Measurements from ENCODE around the gene NDUFB8.

NDUFB8 gene

GRCh38 chr10:100506596-100507356 lies 22.9 kb downstream of the NDUFB8 start:
- peak; percentile 85 for DNase-seq

GRCh38 chr10:100505164-100505563 lies 24.5 kb downstream of the NDUFB8 start:
- DNase-seq, result no peak

DNA sequence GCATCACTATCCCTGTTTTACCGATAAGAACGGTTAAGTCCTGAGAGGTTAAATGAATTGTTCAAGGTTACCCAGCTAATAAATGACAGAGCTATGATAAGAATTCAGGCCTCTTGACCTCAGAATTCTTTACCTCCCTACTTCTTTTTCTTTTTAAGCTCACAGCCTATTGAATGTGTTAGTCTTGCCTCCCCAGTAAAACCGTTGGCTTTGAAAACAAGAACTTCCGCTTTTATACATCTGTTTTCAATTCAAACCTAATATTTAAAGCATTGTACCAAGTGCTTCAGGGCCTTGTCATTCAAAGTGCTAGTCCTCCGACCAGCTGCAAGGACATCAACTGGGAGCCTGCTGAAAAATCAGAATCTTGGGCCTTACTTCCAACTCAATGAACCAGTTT lies 25.6 kb downstream of the NDUFB8 start:
- DNase-seq, result no peak

DNA sequence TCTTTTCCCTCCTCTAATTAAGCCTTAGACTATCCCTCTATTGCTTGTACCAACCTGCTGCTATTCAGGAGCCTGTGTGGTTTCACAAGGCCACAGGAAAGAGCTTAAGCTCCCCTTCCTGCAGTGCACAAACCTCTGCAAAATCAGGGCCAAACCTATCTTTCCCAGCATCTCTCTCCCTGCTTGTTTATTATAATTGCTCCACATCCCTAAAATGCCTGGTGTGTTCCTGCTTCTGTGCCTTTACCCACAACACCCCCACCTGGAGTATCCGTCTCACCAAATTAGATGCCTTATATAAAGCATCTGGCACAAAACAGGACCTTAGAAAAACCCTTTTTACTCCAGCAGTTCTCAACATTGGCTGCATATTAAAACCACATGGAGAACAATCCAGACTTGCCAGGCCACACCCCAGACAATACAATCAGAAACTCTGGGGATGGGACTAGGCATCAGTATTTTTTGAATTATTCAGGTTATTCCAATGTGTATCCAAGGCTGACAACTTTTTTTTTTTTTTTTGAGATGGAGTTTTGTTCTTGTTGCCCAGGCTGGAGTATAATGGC lies 26.7 kb downstream of the NDUFB8 start:
- DNase-seq, result no peak

GRCh38 chr10:100501423-100501822 lies 28.2 kb downstream of the NDUFB8 start:
- DNase-seq, result no peak

DNA sequence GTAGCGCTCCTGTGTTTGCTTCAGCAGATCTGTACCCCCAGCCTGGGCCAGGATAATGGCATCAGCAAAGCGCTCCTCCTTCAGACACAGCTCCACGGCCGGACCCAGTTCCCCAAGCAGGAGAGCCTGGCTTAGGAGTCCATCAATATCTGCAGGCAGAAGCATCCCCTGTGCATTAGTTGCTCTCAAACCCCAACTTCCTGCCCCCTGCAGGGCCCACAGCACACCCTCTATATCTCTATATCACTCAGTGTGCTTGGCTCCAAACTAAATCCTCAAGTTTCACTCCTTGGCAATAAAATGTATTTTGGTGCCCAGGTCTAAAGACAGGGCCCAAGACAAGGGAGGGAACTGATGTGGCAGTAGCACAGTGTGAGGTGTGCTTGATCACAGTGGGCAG lies 31.6 kb downstream of the NDUFB8 start:
- no peak for DNase-seq

DNA sequence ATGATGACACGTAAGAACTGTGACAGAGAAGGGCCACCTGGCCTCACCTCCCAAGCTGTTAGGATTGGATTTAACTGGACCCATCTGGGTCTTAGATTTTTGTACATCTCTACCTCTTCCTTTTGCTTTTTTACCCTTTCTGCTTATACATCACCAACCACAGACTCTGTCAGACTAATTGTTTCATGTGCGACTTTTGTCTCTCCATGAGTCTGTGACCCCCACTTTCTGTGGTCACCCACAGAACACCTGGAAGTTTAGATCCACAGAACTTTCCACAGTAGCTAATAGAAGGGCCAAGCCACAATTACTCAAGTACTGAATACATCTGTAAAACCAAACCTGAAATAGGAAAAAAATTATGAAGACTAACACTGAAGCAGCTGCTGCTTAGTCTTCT lies 33.1 kb downstream of the NDUFB8 start:
- DNase-seq, result no peak

DNA sequence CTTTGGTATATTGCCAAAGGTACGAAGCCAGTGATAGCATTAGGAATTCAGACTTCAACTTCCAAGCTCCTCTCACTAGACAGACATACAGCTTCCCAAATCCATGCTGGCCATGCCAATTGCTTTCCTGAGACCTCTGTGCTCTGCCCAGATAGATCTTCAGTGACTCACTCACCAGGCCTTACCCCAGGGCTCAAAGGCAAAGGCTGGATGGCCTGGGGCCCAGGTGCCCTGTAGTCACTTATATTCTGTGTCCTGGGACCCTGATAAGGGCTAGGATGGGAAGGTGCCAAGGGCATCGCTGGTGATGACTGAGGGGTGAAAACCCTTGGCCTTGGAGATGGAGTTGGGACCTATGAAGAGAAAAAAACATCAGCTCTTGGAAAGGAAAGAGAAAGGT lies 39.1 kb downstream of the NDUFB8 start:
- DNase-seq, result no peak

- DNase-seq, result no peak
These were observed 40.3 kb downstream of the NDUFB8 start for GRCh38 chr10:100489396-100489795.

DNA sequence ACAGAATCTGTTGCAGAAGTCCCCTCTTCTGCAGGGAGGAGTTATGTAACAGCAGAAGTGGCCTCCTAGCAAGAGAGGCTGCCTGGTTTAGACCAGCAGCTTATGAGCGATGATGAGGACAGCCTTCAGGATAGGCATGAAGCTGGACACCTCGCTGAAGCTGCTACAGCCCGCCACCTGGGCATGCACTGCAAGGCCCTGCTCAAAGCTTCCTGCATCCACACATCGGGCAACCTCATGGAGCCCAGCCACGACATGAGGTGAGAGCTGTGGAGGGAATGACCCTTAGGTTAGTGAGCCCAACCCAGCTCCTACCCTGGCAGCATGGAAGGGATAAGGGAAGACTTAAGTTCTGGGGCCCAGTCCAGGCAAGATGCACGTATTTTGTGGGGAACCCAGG lies 42.1 kb downstream of the NDUFB8 start:
- DNase-seq, result no peak

DNA sequence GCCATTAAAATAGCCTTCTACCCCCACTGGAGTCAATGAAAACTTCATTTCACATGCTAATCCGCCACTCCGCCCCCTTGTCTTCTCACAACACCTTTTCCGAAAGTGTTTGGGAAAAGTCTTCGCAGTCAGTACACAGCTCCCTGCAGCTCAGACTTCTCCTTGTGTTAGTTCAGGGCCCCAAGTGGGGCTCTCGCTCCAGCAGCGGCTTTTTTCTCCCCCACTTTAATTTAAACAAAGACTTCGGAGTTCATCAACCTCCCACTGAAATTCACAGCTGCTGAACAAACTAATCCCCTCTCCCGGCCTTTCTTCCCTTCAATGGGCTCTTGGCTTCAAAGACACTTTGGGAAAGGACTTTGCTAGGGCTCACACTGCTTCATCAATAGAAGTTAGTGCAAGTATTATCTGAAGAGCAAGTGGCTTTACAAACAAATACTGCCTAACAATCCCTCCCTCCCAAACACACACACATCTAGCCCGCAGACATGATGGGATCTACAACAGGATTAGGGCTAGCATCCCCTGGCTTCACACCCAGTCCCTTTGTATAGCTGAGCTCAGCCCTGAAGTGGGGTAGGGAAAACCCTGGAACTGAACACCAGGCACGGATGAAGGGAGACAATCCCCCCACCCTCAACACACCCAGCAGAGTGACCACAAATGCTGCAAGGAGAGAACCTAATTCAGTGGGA lies 43.7 kb downstream of the NDUFB8 start:
- no peak for DNase-seq

- DNase-seq, result no peak
These were observed 44.3 kb downstream of the NDUFB8 start for GRCh38 chr10:100485366-100485765.

DNA sequence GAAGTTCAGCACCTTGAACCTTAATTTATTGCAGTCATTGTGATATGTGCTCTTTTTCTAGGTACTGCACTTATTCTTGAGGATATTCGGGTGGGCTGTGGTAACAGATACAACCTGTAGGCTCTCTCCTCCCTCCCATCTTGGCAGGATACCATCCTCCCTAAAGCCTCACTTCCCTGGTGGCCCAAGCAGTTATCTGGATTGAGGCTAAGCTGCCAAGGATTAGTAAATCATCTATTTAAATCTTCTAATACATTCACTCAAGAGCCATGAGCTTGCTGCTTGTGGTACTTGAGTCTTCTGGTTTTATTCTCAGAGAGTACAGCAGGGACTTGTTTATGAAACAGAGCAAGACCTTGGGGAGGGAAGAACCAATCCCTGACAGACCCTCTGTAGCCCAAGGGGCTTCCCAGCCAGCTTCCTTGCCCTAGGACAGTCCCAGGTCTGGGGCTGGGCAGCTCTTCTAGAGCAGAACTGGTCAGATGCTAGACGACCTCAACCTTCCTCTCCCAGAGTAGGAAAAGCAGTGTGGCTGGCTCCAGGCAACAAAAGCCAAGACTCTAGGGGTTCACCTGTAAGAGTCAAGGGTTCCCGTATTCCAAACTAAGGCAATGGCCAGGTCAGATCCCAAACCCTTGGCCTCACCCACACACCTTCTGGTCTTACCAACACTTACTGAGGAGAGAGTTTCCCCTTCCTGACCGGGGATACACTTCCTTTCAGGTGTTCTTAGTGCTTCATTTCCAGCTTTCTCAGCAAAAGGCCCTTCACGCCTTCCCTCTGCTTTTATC lies 45.6 kb downstream of the NDUFB8 start:
- DNase-seq, result no peak

- DNase-seq, result no peak
These were observed 46.9 kb downstream of the NDUFB8 start for GRCh38 chr10:100482834-100483185.

DNA sequence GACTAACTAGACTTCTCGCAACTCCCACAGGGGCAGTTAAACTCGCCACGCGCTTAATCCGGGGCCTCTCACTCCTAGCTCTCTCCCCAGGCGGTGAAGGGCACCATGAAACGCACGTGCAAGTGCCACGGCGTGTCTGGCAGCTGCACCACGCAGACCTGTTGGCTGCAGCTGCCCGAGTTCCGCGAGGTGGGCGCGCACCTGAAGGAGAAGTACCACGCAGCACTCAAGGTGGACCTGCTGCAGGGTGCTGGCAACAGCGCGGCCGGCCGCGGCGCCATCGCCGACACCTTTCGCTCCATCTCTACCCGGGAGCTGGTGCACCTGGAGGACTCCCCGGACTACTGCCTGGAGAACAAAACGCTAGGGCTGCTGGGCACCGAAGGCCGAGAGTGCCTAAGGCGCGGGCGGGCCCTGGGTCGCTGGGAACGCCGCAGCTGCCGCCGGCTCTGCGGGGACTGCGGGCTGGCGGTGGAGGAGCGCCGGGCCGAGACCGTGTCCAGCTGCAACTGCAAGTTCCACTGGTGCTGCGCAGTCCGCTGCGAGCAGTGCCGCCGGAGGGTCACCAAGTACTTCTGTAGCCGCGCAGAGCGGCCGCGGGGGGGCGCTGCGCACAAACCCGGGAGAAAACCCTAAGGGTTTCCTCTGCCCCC lies 47.4 kb downstream of the NDUFB8 start:
- DNase-seq, result peak; percentile 63

DNA sequence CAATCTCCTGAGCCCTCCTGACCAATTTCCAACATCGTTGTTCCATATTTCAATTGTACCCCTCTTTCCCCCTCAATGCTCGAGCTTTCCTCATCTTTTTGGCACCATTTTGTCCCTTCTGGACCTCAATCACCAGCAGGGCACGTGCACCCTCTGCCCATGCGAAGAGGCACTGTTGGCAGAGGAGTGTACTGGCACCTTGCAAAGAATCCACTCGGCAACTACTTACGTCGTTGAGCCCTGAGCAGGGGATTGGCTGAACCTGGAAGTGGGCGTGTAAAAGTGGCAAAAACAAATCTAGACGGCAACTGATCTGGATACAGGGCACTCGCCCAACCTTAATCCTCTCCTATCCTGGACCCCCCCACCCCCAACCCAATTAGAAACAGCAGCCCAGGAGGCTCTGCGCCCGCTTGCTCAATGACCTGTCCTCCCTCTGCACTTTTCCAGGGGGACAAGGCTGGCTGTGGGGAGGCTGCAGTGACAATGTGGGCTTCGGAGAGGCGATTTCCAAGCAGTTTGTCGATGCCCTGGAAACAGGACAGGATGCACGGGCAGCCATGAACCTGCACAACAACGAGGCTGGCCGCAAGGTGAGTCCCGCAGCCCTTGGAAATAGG lies 48.1 kb downstream of the NDUFB8 start:
- peak; percentile 74 for DNase-seq

DNA sequence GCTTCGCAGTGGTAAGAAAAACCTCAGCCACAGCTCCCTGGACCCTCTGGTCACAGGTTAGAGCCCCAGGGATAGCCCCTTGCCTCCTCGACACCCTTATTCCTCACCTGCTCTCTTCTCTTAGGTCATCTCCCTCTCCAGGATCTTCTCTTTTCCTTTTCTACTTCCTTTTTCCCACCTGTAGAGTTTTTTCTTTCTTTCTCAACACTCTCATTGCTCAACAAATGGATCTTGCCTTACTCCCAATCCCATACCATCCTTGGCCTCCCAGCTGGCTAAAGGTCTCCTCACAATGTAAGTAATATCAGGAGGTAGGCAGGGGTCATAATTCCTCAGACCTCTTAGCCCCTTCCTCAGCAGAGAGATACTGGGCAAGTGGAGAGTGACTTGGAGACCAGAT lies 49.7 kb downstream of the NDUFB8 start:
- no peak for DNase-seq

- DNase-seq, result no peak
These were observed 50.6 kb downstream of the NDUFB8 start for GRCh38 chr10:100479037-100479436.

DNA sequence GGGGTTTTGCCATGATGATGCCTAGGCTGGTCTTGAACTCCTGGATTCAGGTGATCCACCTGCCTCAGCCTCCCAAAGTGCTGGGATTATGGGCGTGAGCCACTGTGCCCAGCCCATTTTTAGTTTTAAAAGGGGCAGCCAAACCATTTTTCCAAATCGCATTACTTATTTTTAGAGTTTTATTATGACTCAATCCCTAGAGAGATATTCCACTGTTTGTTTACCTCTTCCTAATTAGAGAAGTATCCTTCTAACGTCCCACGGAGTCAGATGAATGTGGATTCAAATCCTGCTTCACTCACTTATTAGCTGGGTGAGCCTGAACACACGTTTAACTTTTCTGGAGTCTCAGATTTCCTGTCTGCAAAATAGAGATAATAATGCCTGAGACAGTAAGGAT lies 51.7 kb downstream of the NDUFB8 start:
- DNase-seq, result no peak
